Cardiac muscle cell (in vitro differentiated cells and primary cell): ENCODE results near the gene SEMA5A. TPM values are rescaled to one million over a fixed set of nuclear protein-coding genes. Genes with fewer than 3 reads are reported as not detected.

Experiments
- DNase-seq, 2 donors: peaks; one replicate each; pipeline versions ENCODE4 v3.0.0 to v3.0.0-alpha.2; 2010 to 2017; ENCODE audit warnings: low read depth in 1 of 2, low spot score in 1 of 2
- H3K27ac ChIP-seq: fragments of 200-600 bp; sonication (generic); 2 replicates; pipeline ENCODE4 v1.5.1; 2016
- H3K27me3 ChIP-seq: fragments of 200-600 bp; sonication (generic); 2 replicates; pipeline ENCODE4 v1.6.0; 2016; ENCODE audit warnings: control low read depth
- H3K36me3 ChIP-seq: fragments of 200-600 bp; sonication (generic); 2 replicates; pipeline ENCODE4 v1.5.1; 2016; ENCODE audit warnings: control low read depth
- H3K4me1 ChIP-seq: fragments of 200-600 bp; sonication (generic); 2 replicates; pipeline ENCODE4 v1.8.1; 2017; ENCODE audit warnings: low read depth, mild to moderate bottlenecking, mixed run types
- H3K4me3 ChIP-seq: fragments of 200-600 bp; sonication (generic); 2 replicates; pipeline ENCODE4 v1.5.1; 2016; ENCODE audit warnings: mild to moderate bottlenecking
- H3K9me3 ChIP-seq: fragments of 200-600 bp; sonication (generic); 2 replicates; pipeline ENCODE4 v1.5.1; 2017; ENCODE audit warnings: low read depth, mild to moderate bottlenecking, control low read depth
- CTCF ChIP-seq: IDR thresholded peaks from 2 replicates; pipeline ENCODE4 v1.5.1; 2012; ENCODE audit warnings: low read depth, mild to moderate bottlenecking, low read length
- polyA plus RNA-seq: library from polyadenylated mRNA; unstranded; fragments of >200 nt; fragmentation: Nextera tagmentation; extraction: Ambion mirVana; gene quantifications from 2 replicates; pipeline ENCODE4 v1.2.1, GENCODE V29; 2016
- total RNA-seq: library from RNA; depleted of rRNA; stranded (reverse); fragments of >200 nt; gene quantifications from 2 replicates; pipeline ENCODE4 v1.2.3, GENCODE V29; 2016

SEMA5A gene
- total and polyA plus RNA-seq, 2 experiments from 2014 or later = 15.7 to 16.6 TPM

DNA sequence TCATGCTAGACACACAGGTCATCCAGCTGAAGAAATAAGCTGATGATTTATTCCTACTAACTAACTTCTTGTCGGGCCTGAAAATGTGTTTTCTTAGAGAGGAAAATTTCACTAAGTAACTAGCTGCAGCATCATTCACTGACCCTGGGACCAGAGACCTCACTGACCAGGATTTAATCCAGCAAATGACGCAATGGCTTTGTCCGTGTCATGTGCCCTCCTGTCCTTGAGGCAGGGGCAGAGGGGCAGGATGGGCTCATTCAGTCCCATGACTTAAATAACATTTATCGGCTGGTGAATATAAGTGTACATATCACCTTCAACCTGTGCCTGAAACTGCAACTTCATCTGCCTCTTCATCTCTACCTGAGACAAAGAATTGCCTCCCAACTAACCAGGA is 154.8 kb downstream of the SEMA5A start:
- TF ChIP-seq CTCF = no peak
- Histone ChIP-seq H3K9me3 (no peaks in the 10 kb centered on the region), H3K27me3 (no peaks in the 10 kb centered on the region), H3K27ac (no peak overlapping the region), H3K4me3 (no peak overlapping the region), H3K4me1 (peaks cover 21% of the 10 kb centered on the region), H3K36me3 (no peaks in the 10 kb centered on the region)
- DNase-seq = no peak

DNA sequence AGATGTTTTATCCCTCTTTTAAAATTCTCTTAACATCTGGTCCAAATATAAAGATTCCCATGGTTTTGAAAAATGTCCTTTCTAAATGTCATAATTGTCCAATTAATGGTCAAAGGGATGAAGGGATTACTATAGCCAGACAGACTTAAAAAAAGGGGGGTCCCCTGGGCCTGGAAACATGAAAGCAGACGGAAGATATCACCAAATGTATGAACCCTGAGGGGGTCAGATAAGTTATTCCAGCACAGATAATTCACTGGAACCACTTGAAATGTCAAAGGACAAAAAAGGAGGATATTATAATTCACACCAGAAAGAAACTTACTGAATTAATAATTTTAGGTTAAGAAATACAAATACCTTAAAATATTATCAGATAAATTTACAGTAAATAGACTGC is 155.8 kb downstream of the SEMA5A start:
- no peak for TF ChIP-seq CTCF
- Histone ChIP-seq H3K4me1 (peaks cover 21% of the 10 kb centered on the region), H3K27me3 (no peaks in the 10 kb centered on the region), H3K27ac (no peak overlapping the region), H3K36me3 (no peaks in the 10 kb centered on the region), H3K4me3 (no peak overlapping the region), H3K9me3 (no peaks in the 10 kb centered on the region)
- no peak for DNase-seq

DNA sequence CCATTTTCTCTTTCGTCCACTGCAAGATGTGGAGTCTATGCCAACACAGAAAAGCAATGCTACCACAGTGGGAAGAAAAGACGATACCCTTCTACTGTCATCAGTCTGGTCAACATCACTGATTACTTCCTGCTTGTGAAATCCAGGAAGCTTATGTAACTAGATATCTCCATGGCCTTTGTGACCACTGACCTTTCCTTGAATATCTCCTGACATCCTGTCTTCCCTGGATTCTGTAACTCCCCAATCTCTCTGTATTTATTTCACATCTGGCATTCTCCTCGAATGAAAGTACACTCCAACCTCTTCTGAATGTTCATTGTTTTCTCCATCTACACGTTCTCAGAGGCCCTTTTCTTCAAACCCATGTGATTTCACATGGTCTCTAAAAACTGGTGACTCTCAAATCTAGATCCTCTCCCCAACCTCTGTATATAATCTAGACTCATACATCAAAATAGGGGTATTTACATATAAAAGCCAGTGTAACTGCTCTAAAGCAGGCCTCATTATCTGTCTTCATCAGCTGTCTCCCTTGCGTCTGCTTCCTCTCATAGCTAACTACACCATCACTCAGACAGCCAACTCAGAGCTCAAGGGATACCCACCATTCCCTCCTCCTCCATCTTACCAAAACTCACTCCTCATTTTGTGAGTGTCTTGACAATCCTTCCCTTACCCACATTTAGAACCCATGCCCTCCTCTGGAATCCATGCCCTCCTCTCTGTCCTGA is 156.8 kb downstream of the SEMA5A start:
- Histone ChIP-seq H3K4me3 (no peak overlapping the region), H3K4me1 (peaks cover 23% of the 10 kb centered on the region), H3K27ac (no peak overlapping the region), H3K9me3 (no peaks in the 10 kb centered on the region), H3K36me3 (no peaks in the 10 kb centered on the region), H3K27me3 (no peaks in the 10 kb centered on the region)
- no peak for TF ChIP-seq CTCF
- no peak for DNase-seq

DNA sequence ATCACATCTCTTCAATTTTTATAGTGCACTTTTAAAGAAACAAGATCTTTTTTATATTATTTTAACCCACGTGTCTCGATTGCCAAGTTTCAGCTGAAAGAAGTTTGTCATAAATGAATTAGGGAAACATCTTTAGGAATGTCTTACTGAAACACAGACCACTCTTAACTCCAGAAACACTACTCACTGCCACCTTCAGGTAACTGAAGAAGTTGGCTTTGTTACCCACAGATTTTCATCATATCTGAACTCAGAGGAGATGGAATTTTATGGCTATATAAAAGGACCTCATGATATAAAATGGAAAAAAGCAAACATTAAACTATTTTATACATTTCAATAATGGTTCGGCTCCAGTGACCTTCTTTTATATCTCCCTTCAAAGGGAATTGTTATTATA is 158.0 kb downstream of the SEMA5A start:
- Histone ChIP-seq H3K4me1 (peaks cover 30% of the 10 kb centered on the region), H3K4me3 (no peak overlapping the region), H3K27ac (no peak overlapping the region), H3K27me3 (no peaks in the 10 kb centered on the region), H3K36me3 (no peaks in the 10 kb centered on the region), H3K9me3 (no peaks in the 10 kb centered on the region)
- TF ChIP-seq CTCF = no peak
- no peak for DNase-seq

DNA sequence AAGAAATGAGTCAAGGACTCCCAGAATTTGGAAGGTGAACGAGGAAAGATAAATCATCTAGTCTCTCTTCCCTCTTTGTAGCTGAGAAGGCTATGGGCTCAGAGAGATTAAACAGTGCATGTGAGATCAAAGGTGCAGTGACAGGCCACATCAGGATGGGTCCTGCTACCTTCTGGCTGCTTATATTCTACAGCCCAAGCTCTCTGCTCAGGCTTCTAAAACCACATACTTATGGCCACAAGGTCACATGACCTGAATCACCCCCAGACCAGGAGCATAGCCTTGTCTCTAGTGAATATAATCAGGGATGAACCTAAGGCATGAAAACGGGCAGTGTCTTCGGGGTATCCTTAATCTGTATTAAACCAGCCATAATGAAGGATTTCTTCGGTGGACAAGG is 158.9 kb downstream of the SEMA5A start:
- Histone ChIP-seq H3K9me3 (no peaks in the 10 kb centered on the region), H3K4me1 (peaks cover 30% of the 10 kb centered on the region)
- no peak for TF ChIP-seq CTCF

More for the DNA sequence above, 158.9 kb downstream of the SEMA5A start:
- Histone ChIP-seq H3K27ac (no peak overlapping the region), H3K27me3 (no peaks in the 10 kb centered on the region), H3K36me3 (no peaks in the 10 kb centered on the region), H3K4me3 (no peak overlapping the region)
- DNase-seq = no peak
